Esophagus muscularis mucosa (tissue), 4 donors: ENCODE results near the gene CYP11A1. TPM values are rescaled to one million over a fixed set of nuclear protein-coding genes. Genes with fewer than 3 reads are reported as not detected.
A peak's percentile ranks its signal among the peaks of the same experiment; 100 is the strongest.

ENCODE experiments used
- DNase-seq: peaks from one replicate; pipeline ENCODE4 v3.0.0-alpha.2; 2017; ENCODE audit errors: extremely low spot score
- H3K27ac ChIP-seq, 4 donors: fragments of 200-600 bp; sonication (generic); replicated peaks in 1 of 4; 1 replicate in 3 of 4; 2 replicates in 1 of 4; pipeline ENCODE4 v1.5.1; 2016 to 2019; ENCODE audit warnings: mild to moderate bottlenecking in 1 of 4
- H3K27me3 ChIP-seq, 4 donors: fragments of 200-600 bp; sonication (generic); one replicate each; pipeline versions ENCODE4 v1.5.1 to v1.6.0; 2016 to 2019
- H3K36me3 ChIP-seq, 4 donors: fragments of 200-600 bp; sonication (generic); one replicate each; pipeline ENCODE4 v1.5.1; 2016 to 2019
- H3K4me1 ChIP-seq, 4 donors: fragments of 200-600 bp; sonication (generic); one replicate each; pipeline ENCODE4 v1.5.1; 2016 to 2019
- H3K4me3 ChIP-seq, 4 donors: fragments of 200-600 bp; sonication (generic); 1 replicate in 2 of 4; 2 replicates in 2 of 4; pipeline ENCODE4 v1.5.1; 2016 to 2019; ENCODE audit warnings: mild to moderate bottlenecking in 4 of 4, moderate library complexity in 1 of 4
- H3K9me3 ChIP-seq, 4 donors: fragments of 200-600 bp; sonication (generic); 1 replicate in 3 of 4; 2 replicates in 1 of 4; pipeline ENCODE4 v1.5.1; 2016 to 2019
- EP300 ChIP-seq: sonication (generic); formaldehyde crosslinking; IDR thresholded peaks from one replicate; pipeline ENCODE4 v1.6.1; 2017; ENCODE audit warnings: antibody characterized with exemption
- POLR2A ChIP-seq: fragments of 450-650 bp; IDR thresholded peaks from one replicate; pipeline ENCODE4 v1.6.1; 2017; ENCODE audit warnings: antibody characterized with exemption, moderate library complexity, mild to moderate bottlenecking, low read depth
- POLR2AphosphoS5 ChIP-seq, 2 donors: sonication (generic); formaldehyde crosslinking; IDR thresholded peaks; one replicate each; pipeline ENCODE4 v1.6.1; 2017; ENCODE audit warnings: antibody characterized with exemption in 2 of 2
- WGBS: methylation state at CpG from one replicate; pipeline ENCODE4 v1.1.5; 2018; 5-methylcytosine and 5-hydroxymethylcytosine counted together
- intact Hi-C: fragments of 100-400 bp; cut with DNase I; formaldehyde crosslinking; loops from one replicate; pipeline ENCODE4 v1.15.1; 2023
- total RNA-seq, 4 donors: library from RNA; depleted of rRNA; stranded (reverse); fragments of >200 nt; gene quantifications; one replicate each; pipeline versions ENCODE4 v1.1.0 to v1.2.1, GENCODE V29; 2016
- TF ChIP-seq, protein P1 (sequence below), 3 experiments: fragments of 200-600 bp in 2 of 3; fragments of 450-650 bp in 1 of 3; sonication (generic) in 2 of 3; IDR thresholded peaks; one replicate each; pipeline ENCODE4 v1.5.1; 2017 to 2019; ENCODE audit warnings: antibody characterized with exemption in 3 of 3, mild to moderate bottlenecking in 2 of 3, moderate library complexity in 1 of 3

CYP11A1 gene
- total RNA-seq, 4 donors from 2014 or later = 1.7 to 2.5 (median 1.8) TPM

DNA sequence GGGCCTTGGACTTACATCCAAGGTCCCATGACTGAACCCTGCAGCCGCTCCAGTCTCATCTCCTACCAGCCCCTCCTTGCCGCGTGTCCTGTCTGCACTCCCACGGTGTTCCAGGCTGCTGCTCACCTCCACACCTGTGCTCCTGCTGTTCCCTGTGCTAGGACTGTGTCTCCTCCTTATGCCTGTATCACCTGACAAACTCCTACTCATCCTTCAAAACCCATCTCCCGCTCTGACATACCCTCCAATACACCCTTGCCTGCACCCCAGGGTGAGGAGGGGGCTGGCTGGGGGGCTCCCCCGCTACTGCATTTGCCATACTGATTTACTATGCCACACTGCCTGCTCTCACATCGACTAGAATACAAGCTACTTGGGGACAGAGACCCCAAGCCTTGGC is 53.6 kb downstream of the CYP11A1 start:
- no peaks in the 10 kb centered on the region for H3K9me3 ChIP-seq
- H3K27me3 ChIP-seq = peaks cover 0 to 46% (median 0%) of the 10 kb centered on the region in 4 donors
- 90% methylated on average over 7 of the region's 7 CpGs for WGBS
- DNase-seq = no peak
- H3K36me3 ChIP-seq = no peaks in the 10 kb centered on the region
- intact Hi-C loops = loop anchor here (10.0 kb wide), 1 partner anchor 339 kb away; no protein-coding TSS in a partner anchor
- H3K4me1 ChIP-seq = peaks cover 42 to 44% (median 42%) of the 10 kb centered on the region in 4 donors
- no peak overlapping the region for H3K27ac ChIP-seq
- no peak overlapping the region for H3K4me3 ChIP-seq
- TF ChIP-seq, protein P1, sequence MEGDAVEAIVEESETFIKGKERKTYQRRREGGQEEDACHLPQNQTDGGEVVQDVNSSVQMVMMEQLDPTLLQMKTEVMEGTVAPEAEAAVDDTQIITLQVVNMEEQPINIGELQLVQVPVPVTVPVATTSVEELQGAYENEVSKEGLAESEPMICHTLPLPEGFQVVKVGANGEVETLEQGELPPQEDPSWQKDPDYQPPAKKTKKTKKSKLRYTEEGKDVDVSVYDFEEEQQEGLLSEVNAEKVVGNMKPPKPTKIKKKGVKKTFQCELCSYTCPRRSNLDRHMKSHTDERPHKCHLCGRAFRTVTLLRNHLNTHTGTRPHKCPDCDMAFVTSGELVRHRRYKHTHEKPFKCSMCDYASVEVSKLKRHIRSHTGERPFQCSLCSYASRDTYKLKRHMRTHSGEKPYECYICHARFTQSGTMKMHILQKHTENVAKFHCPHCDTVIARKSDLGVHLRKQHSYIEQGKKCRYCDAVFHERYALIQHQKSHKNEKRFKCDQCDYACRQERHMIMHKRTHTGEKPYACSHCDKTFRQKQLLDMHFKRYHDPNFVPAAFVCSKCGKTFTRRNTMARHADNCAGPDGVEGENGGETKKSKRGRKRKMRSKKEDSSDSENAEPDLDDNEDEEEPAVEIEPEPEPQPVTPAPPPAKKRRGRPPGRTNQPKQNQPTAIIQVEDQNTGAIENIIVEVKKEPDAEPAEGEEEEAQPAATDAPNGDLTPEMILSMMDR (IDR thresholded peaks at IDR 0.05) = no peak
- no peak for TF ChIP-seq POLR2A
- TF ChIP-seq EP300 = no peak
- TF ChIP-seq POLR2AphosphoS5 (IDR thresholded peaks at IDR 0.05) = no peak

DNA sequence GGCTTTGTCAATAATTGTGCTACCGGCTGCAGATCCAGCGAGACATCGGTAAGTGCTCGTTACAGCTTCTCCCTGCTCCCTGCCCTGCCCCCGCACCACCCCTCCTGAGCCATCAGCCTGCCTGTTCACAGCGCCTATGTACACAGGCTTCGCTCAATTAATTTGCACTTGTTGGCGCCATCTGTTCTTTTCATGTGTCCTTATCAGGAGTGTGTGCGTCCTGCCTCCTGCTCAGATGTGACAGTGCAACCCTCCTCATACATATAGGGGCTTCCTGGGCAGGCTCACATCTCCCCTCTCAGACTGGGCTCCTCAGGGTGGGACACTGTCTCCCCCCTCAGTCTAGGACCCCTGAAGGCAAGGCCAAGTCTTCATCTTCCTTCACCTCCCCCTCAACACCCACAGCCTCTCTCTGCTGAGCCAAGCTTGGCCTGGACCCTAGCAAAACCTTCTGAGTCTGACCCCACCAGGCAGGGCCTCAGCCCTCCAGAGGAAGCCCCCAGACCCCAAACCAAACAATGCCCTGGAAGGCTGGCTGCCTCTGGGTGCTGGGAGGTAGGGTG is 54.9 kb downstream of the CYP11A1 start:
- no peak overlapping the region for H3K4me3 ChIP-seq
- 83% methylated on average over 9 of the region's 9 CpGs for whole genome bisulfite sequencing
- intact Hi-C loops = loop anchor here (10.0 kb wide), 1 partner anchor 338 kb away; no protein-coding TSS in a partner anchor

DNA sequence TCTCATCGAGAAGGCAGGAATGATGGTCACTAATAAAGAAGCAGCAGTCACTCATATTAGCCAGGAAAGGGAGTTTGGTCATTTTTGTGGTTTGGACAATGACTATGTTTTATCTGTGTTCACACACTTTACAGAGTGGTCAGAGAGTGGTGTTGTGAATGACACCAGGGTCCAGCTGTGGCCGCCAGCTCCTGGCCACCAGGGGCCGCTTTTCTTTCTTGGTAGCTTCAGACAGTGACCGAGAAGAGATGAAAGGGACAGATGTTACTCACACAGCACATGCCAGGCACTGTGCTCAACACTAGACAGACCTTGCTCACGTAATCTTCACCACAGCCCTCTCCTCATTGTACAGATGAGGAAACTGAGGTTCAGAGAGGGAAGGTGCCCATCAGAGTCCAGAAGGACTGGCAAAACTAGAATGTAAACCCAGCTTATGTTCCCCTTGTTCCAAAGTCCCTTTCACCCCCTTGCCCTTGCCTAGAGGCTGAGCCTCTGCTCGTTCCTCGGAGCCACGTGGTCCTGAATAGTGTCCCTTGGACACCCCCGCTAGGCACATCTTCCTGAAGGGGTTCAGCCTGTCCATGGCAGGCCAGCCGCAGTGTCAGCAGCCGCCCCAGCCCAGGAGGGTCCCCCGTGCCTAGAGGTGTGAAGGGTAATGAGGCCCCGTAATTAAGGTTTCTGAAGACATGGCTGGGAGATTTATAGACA is 55.6 kb downstream of the CYP11A1 start:
- Histone ChIP-seq H3K36me3 (no peaks in the 10 kb centered on the region), H3K27ac (no peak overlapping the region), H3K4me1 (peaks cover 22 to 25% (median 23%) of the 10 kb centered on the region in 4 donors), H3K4me3 (no peak overlapping the region), H3K9me3 (no peaks in the 10 kb centered on the region), H3K27me3 (peaks cover 0 to 66% (median 0%) of the 10 kb centered on the region in 4 donors)
- 70% methylated on average over 13 of the region's 13 CpGs for WGBS
- DNase-seq = no peak
- intact Hi-C loops = loop anchor here (10.0 kb wide), 1 partner anchor 337 kb away; no protein-coding TSS in a partner anchor
- TF ChIP-seq, protein P1 (IDR thresholded peaks at IDR 0.05) = peak in 1 of 3 experiments; percentile 35
- TF ChIP-seq EP300 = no peak

More for the DNA sequence above, 54.9 kb downstream of the CYP11A1 start:
- no peak for TF ChIP-seq POLR2A
- no peak for TF ChIP-seq POLR2AphosphoS5 (IDR thresholded peaks at IDR 0.05)
- TF ChIP-seq, protein P1 (IDR thresholded peaks at IDR 0.05) = no peak
- no peak for TF ChIP-seq EP300
- Histone ChIP-seq H3K27me3 (peaks cover 0 to 59% (median 0%) of the 10 kb centered on the region in 4 donors), H3K9me3 (no peaks in the 10 kb centered on the region), H3K36me3 (no peaks in the 10 kb centered on the region), H3K27ac (no peak overlapping the region), H3K4me1 (peaks cover 29 to 31% (median 30%) of the 10 kb centered on the region in 4 donors)
- no peak for DNase-seq

DNA sequence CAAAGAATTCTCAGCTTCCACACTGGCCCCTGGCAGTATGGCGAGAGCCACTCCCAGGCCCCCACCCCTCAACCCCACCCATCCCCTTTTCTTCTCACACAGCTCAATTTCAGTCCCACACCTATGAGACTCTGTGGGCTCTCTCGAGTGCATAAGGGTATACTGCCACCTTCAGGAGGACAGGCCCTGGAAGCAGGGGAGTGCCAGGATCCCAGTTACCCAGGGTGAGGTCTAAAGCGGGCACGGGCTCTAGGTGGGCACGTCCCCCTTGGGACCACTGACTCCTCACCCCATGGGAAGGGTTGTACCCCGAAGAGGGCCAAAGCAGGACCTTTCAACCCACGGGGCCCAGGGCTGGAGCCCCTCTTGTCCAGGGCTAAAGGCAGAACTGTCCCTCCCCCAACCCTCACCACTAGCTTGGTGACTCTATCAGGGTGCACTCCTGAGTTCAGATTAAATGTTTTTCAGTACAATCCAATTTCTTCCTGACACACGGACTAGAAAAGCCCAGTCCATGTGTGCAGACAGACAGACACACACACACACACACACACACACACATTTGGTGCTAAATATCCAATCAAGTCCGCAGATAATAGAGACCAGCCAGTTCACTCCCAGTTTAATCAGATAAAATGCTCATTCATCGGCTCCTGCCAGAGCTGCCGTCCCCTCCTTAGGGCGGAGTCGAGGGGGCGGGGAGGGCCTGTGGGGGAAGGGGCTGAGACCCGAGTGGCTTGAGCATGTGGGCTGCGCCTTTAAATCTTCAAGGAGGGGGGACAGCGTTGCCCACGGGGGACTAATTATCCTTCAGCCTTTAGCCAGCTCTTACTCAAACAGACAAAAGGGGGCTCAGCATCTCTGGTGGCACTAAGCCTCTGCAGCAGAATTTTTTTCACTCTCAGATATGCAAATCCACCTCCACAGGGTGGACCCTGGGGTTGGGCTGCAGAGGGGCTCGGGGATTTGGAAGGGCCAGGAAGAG is 59.3 kb downstream of the CYP11A1 start:
- TF ChIP-seq, protein P1 (IDR thresholded peaks at IDR 0.05) = peak; percentile 57 to 69 (median 68)
- TF ChIP-seq EP300 = no peak
- H3K9me3 ChIP-seq = no peaks in the 10 kb centered on the region
- 7% methylated on average over 9 of the region's 19 CpGs for WGBS
- H3K4me1 ChIP-seq = no peaks in the 10 kb centered on the region
- no peak for DNase-seq
- no peak overlapping the region for H3K4me3 ChIP-seq
- peaks cover 0 to 82% (median 5%) of the 10 kb centered on the region in 4 donors for H3K27me3 ChIP-seq
- H3K36me3 ChIP-seq = no peaks in the 10 kb centered on the region
- H3K27ac ChIP-seq = no peak overlapping the region
- intact Hi-C loops = loop anchor here (10.0 kb wide), 1 partner anchor 183 kb away; no protein-coding TSS in a partner anchor
